DMS53 treated with DMSO at 0.1 percent for 48 hours (cell line): Measurements from ENCODE around the gene WDR37.
"Not testable (repeated sequence)": the region's sequence is repeated elsewhere in the genome, so short reads cannot be mapped to it uniquely, and the experiment has no call there.

Experiments used
- DNase-seq: peaks from one replicate; lab custom pipeline; 2025; ENCODE audit not compliant: unreplicated experiment; lab: John Stamatoyannopoulos, UW

The WDR37 gene

GRCh38 chr10:1149793-1150637 lies 93.8 kb downstream of the WDR37 start:
- DNase-seq: no peak

GRCh38 chr10:1150638-1150955 lies 94.4 kb downstream of the WDR37 start:
- DNase-seq: no peak

GRCh38 chr10:1151076-1152033 lies 95.2 kb downstream of the WDR37 start:
- no peak for DNase-seq

GRCh38 chr10:1152386-1153250 lies 96.4 kb downstream of the WDR37 start:
- no peak for DNase-seq

- DNase-seq: no peak
Measured at GRCh38 chr10:1153251-1153763, 97.1 kb downstream of the WDR37 start.

- DNase-seq: no peak
Measured at GRCh38 chr10:1153805-1154351, 97.7 kb downstream of the WDR37 start.

DNA sequence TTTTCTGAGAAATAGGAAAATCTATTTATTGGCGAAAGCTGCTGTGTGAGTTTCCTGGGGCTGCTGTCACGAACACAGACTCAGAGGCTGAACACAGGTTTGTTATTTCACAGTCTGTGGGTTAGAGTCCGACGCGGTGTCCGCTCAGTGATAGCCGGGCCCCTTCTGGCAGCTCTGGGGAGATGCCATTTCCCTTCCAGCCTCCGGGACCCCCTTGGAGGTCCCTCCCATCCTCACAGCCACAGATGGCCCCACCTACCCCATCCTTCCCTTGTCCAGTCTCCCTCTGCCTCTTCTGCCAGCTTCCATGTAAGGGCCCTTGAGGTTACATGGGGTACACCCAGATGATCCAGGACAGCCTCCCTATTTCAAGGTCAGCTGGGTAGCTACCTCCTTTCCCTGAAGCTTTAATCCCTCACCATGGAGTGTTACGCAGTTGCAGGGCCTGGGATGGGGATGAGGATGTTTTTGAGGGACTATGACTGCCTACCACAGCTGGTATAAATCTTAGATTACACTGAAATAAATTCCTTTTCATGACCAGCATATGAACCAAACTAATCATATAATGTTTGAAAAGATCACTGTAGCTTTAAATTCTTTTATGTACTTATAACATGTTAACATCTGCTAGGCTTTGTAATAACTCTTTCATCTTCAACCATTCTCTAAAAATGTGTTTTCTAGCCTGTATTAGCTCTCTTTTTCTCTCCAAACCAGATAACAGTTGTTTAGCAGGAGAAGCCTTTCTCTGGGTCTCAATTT lies 98.5 kb downstream of the WDR37 start:
- DNase-seq: no peak

- no peak for DNase-seq
Measured at GRCh38 chr10:1155791-1156615, 99.8 kb downstream of the WDR37 start.

DNA sequence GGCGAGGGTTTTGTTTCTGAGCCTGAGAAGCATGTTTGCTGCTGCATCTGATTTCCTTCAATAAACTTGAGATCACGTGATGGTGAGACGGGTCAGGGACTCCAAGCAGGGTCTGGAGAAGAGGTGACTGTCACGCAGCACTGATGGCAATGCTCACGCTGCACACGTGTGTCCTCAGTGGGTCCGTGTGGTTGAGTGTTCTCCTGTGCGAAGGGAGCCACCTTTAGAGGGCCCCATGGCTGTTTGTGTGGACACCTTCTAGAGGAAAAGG lies 100.4 kb downstream of the WDR37 start:
- DNase-seq: no peak

- DNase-seq: no peak
Measured at GRCh38 chr10:1156921-1157614, 100.9 kb downstream of the WDR37 start.

GRCh38 chr10:1157615-1157933 lies 101.4 kb downstream of the WDR37 start:
- no peak for DNase-seq

DNA sequence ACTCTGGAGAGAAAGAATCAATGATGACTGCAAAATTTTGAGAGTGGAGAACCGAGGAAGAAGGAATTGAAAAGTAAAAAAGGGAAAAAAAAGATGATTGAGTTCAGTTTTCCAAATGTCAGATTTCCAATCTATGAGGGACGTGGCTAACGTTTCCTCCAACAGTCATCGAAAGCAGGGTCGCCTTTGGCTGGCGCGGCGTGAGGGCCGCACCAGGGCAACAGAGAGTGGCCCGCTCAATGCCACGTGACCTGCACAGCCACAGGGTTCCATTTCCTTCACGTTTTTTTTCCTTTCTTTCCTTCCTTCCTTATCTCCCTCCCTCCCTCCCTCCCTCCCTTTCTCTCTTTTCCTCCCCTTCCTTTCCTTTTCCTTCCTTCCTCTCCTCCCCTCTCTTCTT lies 101.9 kb downstream of the WDR37 start:
- no peak for DNase-seq

GRCh38 chr10:1158536-1158935 lies 102.4 kb downstream of the WDR37 start:
- DNase-seq: not testable (repeated sequence)

- DNase-seq: no peak
Measured at GRCh38 chr10:1159131-1160061, 103.2 kb downstream of the WDR37 start.

DNA sequence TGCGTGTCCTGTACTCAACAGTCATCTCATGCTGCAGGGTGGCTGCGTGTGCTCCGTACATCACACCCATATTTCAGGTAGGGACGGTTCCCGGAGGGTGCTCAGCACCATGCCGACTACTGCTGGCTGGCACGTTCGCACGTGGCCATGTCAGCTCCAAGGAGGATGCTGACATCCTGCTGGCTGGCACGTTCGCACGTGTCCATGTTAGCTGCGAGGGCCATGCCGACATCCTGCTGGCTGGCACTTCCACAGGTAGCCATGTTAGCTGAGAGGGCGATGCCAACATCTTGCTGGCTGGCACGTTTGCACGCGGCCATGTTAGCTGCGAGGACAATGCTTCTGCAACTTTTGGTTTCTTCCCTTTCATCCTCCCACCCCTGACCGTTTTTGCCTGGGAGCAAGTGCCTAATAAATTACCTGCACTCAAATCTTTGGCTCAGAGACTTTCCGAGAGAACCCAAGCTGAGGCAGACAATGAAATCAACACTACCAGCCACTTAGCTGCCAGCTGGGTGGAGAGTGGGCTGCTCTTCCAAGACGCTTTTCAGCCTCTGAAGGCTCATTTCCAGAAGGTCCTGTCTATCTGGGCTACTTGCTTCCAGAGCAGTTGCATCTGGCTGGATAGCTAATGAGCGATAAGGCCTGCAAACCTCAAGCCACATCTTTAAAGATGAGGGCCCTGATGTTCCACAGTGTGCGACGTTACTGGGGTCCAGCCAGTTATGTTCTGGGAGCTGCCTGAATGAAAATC lies 104.6 kb downstream of the WDR37 start:
- no peak for DNase-seq

GRCh38 chr10:1161315-1161673 lies 105.1 kb downstream of the WDR37 start:
- DNase-seq: not testable (repeated sequence)
